ENCODE results near the gene CHCHD10. TPM values are rescaled to one million over a fixed set of nuclear protein-coding genes. Genes with fewer than 3 reads are reported as not detected.
A peak's percentile ranks its signal among the peaks of the same experiment; 100 is the strongest.

Gene CHCHD10
- total and polyA plus RNA-seq, 4 experiments from 2014 or later, result 16.3 to 45.9 (median 38.9) TPM

GRCh38 chr22:23804781-23805291 is 37.1 kb upstream of the CHCHD10 start:
- no peak for DNase-seq
- POLR2A ChIA-PET (ENCODE audit: partially characterized antibody), result no interaction called here
- Histone ChIP-seq H3K36me3 (ENCODE audit: insufficient read depth, low read length) (peaks cover 63% of the 10 kb centered on the region), H3K4me1 (ENCODE audit: insufficient read depth, low read length) (no peaks in the 10 kb centered on the region), H3K27ac (ENCODE audit: low read depth, low read length) (no peak overlapping the region), H3K27me3 (ENCODE audit: insufficient read depth, low read length) (no peaks in the 10 kb centered on the region), H3K9me3 (ENCODE audit: control insufficient read depth in 1 of 2, low read length in 2 of 2) (no peaks in the 10 kb centered on the region), H3K4me3 (ENCODE audit: low read length in 2 of 2) (no peak overlapping the region)
- no peaks in the 10 kb centered on the region for H3K27me3 Mint-ChIP-seq
- no peaks in the 10 kb centered on the region for H3K9me3 Mint-ChIP-seq
- H3K36me3 Mint-ChIP-seq, result peaks cover 59 to 66% of the 10 kb centered on the region in 2 donors
- peak overlapping the region in 2 of 7 donors; percentile 30 to 36 for H3K27ac Mint-ChIP-seq
- H3K4me1 Mint-ChIP-seq, result no peaks in the 10 kb centered on the region
- intact Hi-C loops (cut with micrococcal nuclease), result no loop called here
- no peak overlapping the region for H3K4me3 Mint-ChIP-seq
- CTCF ChIA-PET (ENCODE audit: partially characterized antibody), result interaction anchor here (1.0 kb wide), 1 partner anchor 34 kb away, joined by 3 read pairs; no protein-coding TSS in a partner anchor

GRCh38 chr22:23803001-23803819 is 35.4 kb upstream of the CHCHD10 start:
- Histone ChIP-seq H3K4me3 (ENCODE audit: low read length in 2 of 2) (no peak overlapping the region), H3K4me1 (ENCODE audit: insufficient read depth, low read length) (no peaks in the 10 kb centered on the region), H3K36me3 (ENCODE audit: insufficient read depth, low read length) (peaks cover 63% of the 10 kb centered on the region), H3K27me3 (ENCODE audit: insufficient read depth, low read length) (no peaks in the 10 kb centered on the region), H3K9me3 (ENCODE audit: control insufficient read depth in 1 of 2, low read length in 2 of 2) (no peaks in the 10 kb centered on the region), H3K27ac (ENCODE audit: low read depth, low read length) (no peak overlapping the region)
- Mint-ChIP-seq H3K27me3 (no peaks in the 10 kb centered on the region), H3K4me1 (no peaks in the 10 kb centered on the region), H3K9me3 (no peaks in the 10 kb centered on the region), H3K4me3 (no peak overlapping the region), H3K27ac (peak overlapping the region in 2 of 7 donors; percentile 36 to 47), H3K36me3 (peaks cover 62 to 72% of the 10 kb centered on the region in 2 donors)
- ChIA-PET POLR2A (ENCODE audit: partially characterized antibody) (no interaction called here), CTCF (ENCODE audit: partially characterized antibody) (no interaction called here)
- no peak for DNase-seq
- intact Hi-C loops (cut with micrococcal nuclease), result no loop called here

GRCh38 chr22:23801886-23802377 is 34.2 kb upstream of the CHCHD10 start:
- Histone ChIP-seq H3K27ac (ENCODE audit: low read depth, low read length) (no peak overlapping the region), H3K9me3 (ENCODE audit: control insufficient read depth in 1 of 2, low read length in 2 of 2) (no peaks in the 10 kb centered on the region), H3K27me3 (ENCODE audit: insufficient read depth, low read length) (no peaks in the 10 kb centered on the region), H3K4me3 (ENCODE audit: low read length in 2 of 2) (no peak overlapping the region), H3K36me3 (ENCODE audit: insufficient read depth, low read length) (peaks cover 60% of the 10 kb centered on the region), H3K4me1 (ENCODE audit: insufficient read depth, low read length) (no peaks in the 10 kb centered on the region)
- Mint-ChIP-seq H3K27ac (peak overlapping the region in 2 of 7 donors; percentile 53 to 75), H3K36me3 (peaks cover 58 to 71% of the 10 kb centered on the region in 2 donors), H3K4me1 (no peaks in the 10 kb centered on the region), H3K27me3 (no peaks in the 10 kb centered on the region), H3K9me3 (no peaks in the 10 kb centered on the region), H3K4me3 (no peak overlapping the region)
- intact Hi-C loops (cut with micrococcal nuclease), result no loop called here
- CTCF ChIA-PET (ENCODE audit: partially characterized antibody), result no interaction called here
- POLR2A ChIA-PET (ENCODE audit: partially characterized antibody), result interaction anchor here (0.6 to 1.3 kb wide), 2 partner anchors 12 to 13 kb away, joined by 3 read pairs; no protein-coding TSS in a partner anchor
- no peak for DNase-seq

GRCh38 chr22:23801238-23801821 is 33.6 kb upstream of the CHCHD10 start:
- intact Hi-C loops (cut with micrococcal nuclease), result no loop called here
- Histone ChIP-seq H3K27ac (ENCODE audit: low read depth, low read length) (no peak overlapping the region), H3K4me1 (ENCODE audit: insufficient read depth, low read length) (no peaks in the 10 kb centered on the region), H3K27me3 (ENCODE audit: insufficient read depth, low read length) (no peaks in the 10 kb centered on the region), H3K36me3 (ENCODE audit: insufficient read depth, low read length) (peaks cover 62% of the 10 kb centered on the region), H3K9me3 (ENCODE audit: control insufficient read depth in 1 of 2, low read length in 2 of 2) (no peaks in the 10 kb centered on the region), H3K4me3 (ENCODE audit: low read length in 2 of 2) (no peak overlapping the region)
- ChIA-PET CTCF (ENCODE audit: partially characterized antibody) (no interaction called here), POLR2A (ENCODE audit: partially characterized antibody) (interaction anchor here (0.6 to 1.3 kb wide), 2 partner anchors 13 kb away, joined by 3 read pairs; no protein-coding TSS in a partner anchor)
- Mint-ChIP-seq H3K4me3 (no peak overlapping the region), H3K9me3 (no peaks in the 10 kb centered on the region), H3K27ac (peak overlapping the region in 2 of 7 donors; percentile 24 to 55), H3K27me3 (no peaks in the 10 kb centered on the region), H3K36me3 (peaks cover 55 to 73% of the 10 kb centered on the region in 2 donors), H3K4me1 (no peaks in the 10 kb centered on the region)
- DNase-seq, result no peak

GRCh38 chr22:23800297-23801237 is 32.8 kb upstream of the CHCHD10 start:
- ChIA-PET CTCF (ENCODE audit: partially characterized antibody) (no interaction called here), POLR2A (ENCODE audit: partially characterized antibody) (no interaction called here)
- no peak overlapping the region for H3K4me3 ChIP-seq (ENCODE audit: low read length in 2 of 2)
- Mint-ChIP-seq H3K9me3 (no peaks in the 10 kb centered on the region), H3K4me1 (no peaks in the 10 kb centered on the region), H3K27ac (peak overlapping the region in 1 of 7 donors; percentile 55), H3K36me3 (peaks cover 48 to 73% of the 10 kb centered on the region in 2 donors), H3K4me3 (no peak overlapping the region), H3K27me3 (no peaks in the 10 kb centered on the region)
- H3K4me1 ChIP-seq (ENCODE audit: insufficient read depth, low read length), result no peaks in the 10 kb centered on the region
- H3K27me3 ChIP-seq (ENCODE audit: insufficient read depth, low read length), result no peaks in the 10 kb centered on the region
- H3K27ac ChIP-seq (ENCODE audit: low read depth, low read length), result no peak overlapping the region
- peaks cover 60% of the 10 kb centered on the region for H3K36me3 ChIP-seq (ENCODE audit: insufficient read depth, low read length)
- intact Hi-C loops (cut with micrococcal nuclease), result no loop called here
- no peaks in the 10 kb centered on the region for H3K9me3 ChIP-seq (ENCODE audit: control insufficient read depth in 1 of 2, low read length in 2 of 2)
- no peak for DNase-seq

GRCh38 chr22:23796461-23796860 is 28.7 kb upstream of the CHCHD10 start:
- intact Hi-C loops (cut with micrococcal nuclease), result no loop called here
- H3K9me3 ChIP-seq (ENCODE audit: control insufficient read depth in 1 of 2, low read length in 2 of 2), result no peaks in the 10 kb centered on the region
- no peak for DNase-seq
- Mint-ChIP-seq H3K27ac (no peak overlapping the region), H3K4me3 (no peak overlapping the region), H3K4me1 (peaks cover 4 to 11% (median 8%) of the 10 kb centered on the region in 4 donors), H3K9me3 (no peaks in the 10 kb centered on the region), H3K27me3 (no peaks in the 10 kb centered on the region), H3K36me3 (peaks cover 33 to 64% of the 10 kb centered on the region in 2 donors)
- H3K4me1 ChIP-seq (ENCODE audit: insufficient read depth, low read length), result no peaks in the 10 kb centered on the region
- peaks cover 44% of the 10 kb centered on the region for H3K36me3 ChIP-seq (ENCODE audit: insufficient read depth, low read length)
- ChIA-PET POLR2A (ENCODE audit: partially characterized antibody) (no interaction called here), CTCF (ENCODE audit: partially characterized antibody) (no interaction called here)
- no peak overlapping the region for H3K27ac ChIP-seq (ENCODE audit: low read depth, low read length)
- no peaks in the 10 kb centered on the region for H3K27me3 ChIP-seq (ENCODE audit: insufficient read depth, low read length)
- no peak overlapping the region for H3K4me3 ChIP-seq (ENCODE audit: low read length in 2 of 2)

Measured in CD4-positive, alpha-beta memory T cell (primary cell).